ENCODE data around the gene TBC1D10A.

GRCh38 chr22:30307041-30307574 lies 19.6 kb downstream of the TBC1D10A start:
- TF ChIP-seq CTCF (IDR thresholded peaks at IDR 0.05), result no peak
- no peak for TF ChIP-seq POLR2A (IDR thresholded peaks at IDR 0.05)
- TF ChIP-seq POLR2AphosphoS5 (IDR thresholded peaks at IDR 0.05), result no peak
- no peak for TF ChIP-seq EP300 (IDR thresholded peaks at IDR 0.05)
